ENCODE results near the gene ZBTB42. TPM values are rescaled to one million over a fixed set of nuclear protein-coding genes. Genes with fewer than 3 reads are reported as not detected.

Gene ZBTB42
- total RNA-seq, 1 experiment from 2014 or later: 12.1 TPM

DNA sequence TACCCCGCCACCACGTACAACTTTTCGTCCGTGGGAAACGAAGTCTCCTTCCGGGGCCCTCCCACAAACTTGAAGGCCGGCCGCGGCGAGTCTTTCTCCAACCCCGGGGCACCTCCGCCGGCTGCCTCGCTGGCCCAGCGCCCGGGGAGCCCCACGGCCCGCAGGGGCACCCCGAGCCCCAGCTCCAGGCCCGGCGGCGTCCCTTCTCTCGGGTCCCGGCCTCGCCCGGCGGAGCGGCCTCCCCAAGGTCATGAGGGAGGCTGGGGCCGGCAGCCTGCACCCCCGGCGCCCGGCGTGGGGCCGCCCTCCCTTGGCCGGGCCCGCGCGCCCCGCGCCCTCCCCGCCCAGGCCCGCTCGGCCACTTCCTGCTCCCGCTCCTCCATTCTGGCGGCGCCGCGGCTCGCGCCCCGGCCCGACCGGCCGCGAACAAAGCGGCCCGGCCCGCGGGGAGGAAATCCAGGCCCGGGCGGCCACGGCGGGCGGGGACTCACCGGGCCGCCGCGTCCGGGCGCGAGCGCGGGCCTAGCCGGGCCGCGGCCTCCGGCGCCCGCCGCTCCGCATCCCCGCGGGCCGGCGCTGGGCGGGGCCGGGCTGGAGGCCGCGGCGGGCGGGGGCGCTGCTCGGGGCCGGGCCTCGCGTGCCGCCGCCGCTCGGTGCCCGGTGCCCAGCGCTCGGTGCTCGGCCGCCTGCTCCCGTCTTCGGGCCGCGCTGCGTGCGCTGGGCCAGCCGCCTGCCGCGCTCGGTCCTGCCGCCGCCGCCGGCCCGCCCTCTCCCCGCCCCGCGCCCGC is 5.7 kb upstream of the ZBTB42 start, which contains the start of gene AKT1:
Gene AKT1 (minus strand): TSS at position 756 of the 788 bp plus-strand sequence. CDS start 3,105 bp downstream, outside the sequence.
- DNase-seq (ENCODE audit: low spot score): no peak

DNA sequence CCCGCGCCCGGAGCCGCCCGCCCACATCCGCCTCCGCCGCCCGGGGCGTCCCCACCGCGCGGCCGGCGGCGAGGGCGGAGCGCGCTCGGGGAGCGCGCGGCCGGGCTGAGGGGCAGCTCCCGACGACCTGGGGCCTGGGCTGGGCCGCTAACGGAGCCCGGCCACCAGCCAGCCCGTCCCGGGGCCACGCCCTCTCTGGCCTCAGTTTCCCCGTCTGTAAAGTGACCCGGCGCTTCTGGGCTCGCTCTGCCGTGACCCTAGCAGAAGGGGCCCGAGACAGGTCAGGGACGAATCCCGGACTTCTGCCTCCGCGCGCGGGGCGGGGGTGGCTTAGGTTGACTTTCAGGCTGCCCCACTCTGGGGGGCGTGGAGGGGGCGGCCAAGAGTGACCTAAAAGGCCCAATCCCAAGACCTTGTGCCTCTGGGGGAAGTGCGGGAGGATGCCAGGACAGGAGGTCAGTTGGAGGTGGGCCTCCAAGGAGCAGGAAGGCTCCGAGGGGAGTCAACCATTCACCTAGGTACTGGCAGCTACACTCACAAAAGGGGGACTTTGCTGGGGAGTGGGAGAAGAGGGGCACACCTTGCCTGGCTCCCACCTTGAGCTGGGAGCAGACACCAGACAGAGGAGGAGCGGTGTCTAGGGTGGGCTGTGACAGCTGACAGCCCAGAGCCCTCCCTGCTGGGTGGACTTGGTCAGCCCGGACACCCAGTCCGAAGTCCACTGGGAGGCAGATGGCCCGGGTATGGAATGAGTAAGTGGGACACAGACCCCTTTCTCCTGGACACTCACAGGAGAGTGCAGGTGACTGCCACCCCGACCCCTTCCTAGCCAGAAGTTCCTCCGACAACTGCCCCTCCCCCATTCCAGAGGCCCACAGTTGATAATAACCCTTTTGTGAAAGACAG is 4.9 kb upstream of the ZBTB42 start:
- no peak for DNase-seq (ENCODE audit: low spot score)

DNA sequence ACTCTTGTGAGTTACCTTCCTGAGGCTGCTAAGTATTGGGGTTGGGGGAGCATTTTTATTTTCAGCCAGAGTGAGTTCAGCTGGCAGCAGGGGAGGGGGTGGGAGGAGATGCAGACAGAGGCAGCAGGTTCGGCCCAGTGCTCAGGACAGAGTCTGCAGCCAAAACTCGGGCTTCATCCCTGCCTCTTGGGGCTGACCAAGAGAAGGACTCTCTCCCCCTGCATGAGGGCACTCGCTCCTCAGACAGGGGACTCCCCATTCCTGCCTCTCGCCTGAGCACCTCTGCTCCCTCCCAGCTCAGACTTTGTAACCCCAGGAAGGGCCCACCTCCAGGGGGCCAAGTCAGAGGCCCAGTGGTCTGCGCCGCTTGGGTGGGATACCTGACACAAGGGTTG is 4.2 kb upstream of the ZBTB42 start:
- no peak for DNase-seq (ENCODE audit: low spot score)

DNA sequence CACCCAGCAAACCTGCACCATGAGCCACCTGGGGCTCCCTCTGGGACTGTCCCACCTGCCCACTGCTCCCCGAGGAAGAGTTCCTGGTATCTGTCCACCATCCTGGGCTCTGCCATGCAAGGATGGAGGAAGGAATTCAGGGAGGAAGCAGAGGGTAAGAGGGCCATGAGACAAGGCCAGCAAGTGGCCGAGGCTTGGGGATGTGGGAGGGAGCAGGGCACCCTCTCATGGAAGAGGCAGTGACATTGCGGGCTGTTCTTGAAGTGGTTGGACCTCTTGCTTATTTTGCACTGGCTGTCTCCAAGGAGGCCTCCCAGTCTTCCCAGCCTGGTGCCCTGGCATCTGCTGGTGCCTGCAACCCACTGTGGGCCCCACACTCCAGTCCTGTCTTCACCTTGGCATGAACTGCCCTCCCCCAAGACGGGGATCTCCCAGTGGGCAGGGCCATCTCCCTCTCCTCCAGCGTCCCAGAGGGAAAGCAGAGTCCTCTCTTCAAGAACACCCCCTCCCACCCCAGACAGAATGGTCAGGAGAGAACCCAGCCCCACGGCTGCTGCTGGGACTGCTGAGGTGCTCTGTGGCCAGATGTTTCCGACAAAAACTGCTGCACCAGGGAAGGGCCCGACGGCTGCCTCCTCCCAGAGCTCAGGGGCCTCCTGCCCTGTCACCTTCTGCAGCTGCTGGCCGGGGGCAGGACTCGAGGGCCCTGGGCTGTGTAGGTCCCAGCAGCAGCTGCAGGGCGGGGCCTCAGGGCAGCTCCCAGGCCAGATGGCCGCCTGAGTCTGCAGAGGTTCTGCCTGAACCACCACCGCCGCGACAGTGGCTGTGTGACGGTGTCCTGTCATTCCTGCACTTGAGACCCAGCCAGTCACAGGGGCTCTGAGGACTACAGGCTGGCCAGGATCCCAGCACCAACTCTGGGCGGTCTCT is 3.5 kb upstream of the ZBTB42 start:
- no peak for DNase-seq (ENCODE audit: low spot score)

DNA sequence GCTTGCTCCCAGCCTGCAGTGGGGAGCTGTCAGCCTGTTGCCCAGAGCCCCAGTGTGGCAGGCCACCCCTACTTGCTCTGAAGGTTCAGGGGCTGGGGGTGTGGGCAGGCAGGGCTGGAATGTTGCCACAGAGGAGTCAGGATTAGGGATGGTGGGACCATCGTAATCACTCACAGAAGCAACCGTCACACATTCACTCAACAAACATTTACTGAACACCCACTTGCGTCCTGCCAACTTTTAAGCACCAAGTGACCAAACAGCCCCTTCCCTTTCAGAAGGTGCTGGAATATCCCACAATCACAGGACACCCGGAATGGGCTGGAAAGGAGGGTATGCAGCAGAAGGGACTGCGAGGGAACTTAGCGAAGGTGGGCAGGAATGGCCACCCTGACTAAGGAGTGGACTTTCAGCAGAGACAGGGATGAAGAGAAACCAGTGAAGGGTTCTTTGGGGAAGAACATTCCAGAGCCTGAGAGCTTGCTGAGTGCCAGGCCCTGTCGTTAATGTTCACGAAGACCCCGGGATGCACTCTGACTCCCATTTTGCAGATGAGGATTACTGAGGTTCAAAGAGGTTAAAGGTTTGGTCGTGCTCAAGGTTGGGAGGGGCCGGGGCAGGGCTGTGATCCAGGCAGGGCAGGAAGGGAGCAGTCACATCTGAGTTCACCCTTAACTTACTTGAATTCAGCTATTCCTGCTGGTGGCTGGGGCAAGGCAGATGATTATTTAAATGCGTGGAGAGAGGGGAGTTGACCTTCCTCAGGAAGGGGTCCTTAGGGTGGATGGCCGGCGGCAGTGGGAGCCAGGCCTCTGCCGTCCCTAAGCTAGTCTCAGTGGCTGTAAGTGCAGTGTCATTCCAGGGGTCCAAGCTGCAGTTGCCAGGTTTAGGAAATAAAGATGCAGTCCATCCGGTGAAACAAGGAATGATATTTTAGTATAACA is 2.3 kb upstream of the ZBTB42 start:
- no peak for DNase-seq (ENCODE audit: low spot score)

DNA sequence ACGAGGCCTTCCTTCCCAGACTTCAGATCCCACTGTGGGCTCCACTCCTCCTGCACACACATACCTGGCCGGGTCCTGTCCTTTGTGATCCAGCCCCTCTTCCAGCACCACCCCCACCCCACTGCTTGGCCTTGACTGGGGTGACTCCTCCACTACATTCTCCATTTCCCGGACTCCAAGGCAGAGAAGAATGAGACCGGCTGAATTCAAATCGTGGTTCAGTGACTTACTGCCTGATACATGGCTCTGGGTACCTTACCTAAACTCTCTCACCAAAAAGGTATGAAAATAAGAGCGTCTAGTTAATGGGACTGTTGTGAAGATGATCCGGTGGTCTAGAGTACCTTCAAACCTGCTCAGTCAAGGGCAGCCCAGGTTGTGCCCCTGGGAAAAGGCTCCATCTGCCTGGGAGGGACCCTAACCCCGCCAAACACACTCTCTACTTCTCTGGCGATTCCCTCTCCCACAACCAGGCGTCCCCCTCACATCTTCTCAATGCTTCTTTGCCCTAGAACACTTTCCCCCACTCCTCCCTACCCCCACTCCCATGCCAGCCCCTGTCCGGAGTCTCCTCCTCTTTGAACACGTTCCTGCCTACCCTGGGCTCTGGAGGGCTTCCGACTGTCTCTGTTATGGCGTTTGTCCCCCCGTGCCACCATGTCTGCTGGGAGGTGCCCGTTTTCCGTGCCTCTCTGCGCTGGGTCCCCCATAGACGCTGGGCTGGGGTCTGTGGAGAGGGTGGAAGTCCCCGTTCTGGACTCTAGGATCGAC is 1.5 kb upstream of the ZBTB42 start:
- no peak for DNase-seq (ENCODE audit: low spot score)

DNA sequence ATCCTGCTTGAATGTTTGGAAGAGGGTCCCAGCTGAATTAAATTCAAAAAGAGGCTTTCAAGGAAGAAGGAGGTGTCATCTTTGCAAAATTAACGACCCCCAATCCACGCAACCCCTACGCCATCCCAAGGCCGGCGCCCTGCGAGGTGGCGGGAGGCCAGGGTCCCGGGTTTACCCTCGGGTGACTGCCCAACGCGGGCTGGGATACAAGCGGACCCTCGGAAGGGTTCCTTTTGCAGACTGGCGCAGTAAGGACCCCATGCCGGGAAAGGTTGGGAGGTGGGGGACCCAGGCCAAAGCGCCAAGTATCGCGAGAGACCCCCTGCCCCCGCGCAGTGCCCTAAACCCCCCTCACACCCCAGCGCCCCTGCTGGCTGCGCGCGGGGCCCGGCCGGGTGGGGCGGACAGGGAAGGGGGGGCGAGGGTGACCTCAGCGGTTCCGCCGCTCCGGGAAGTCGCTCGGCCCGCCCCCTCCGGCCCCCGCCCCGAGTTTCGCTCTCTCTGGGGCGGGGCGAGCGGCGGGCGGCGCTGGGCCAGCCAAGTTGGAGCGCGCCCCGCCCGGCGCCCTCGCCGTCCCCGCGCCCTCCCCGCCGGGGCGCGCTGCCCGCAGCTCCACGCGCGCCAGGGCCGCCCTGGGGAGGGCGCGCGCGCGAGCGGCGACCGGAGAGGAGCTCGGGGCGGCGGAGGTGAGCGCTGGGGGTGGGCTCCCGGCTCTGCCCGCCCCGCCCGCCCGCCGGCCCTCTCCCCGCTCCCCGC is 708 bp upstream of the ZBTB42 start:
- DNase-seq (ENCODE audit: low spot score): peak; percentile 38

DNA sequence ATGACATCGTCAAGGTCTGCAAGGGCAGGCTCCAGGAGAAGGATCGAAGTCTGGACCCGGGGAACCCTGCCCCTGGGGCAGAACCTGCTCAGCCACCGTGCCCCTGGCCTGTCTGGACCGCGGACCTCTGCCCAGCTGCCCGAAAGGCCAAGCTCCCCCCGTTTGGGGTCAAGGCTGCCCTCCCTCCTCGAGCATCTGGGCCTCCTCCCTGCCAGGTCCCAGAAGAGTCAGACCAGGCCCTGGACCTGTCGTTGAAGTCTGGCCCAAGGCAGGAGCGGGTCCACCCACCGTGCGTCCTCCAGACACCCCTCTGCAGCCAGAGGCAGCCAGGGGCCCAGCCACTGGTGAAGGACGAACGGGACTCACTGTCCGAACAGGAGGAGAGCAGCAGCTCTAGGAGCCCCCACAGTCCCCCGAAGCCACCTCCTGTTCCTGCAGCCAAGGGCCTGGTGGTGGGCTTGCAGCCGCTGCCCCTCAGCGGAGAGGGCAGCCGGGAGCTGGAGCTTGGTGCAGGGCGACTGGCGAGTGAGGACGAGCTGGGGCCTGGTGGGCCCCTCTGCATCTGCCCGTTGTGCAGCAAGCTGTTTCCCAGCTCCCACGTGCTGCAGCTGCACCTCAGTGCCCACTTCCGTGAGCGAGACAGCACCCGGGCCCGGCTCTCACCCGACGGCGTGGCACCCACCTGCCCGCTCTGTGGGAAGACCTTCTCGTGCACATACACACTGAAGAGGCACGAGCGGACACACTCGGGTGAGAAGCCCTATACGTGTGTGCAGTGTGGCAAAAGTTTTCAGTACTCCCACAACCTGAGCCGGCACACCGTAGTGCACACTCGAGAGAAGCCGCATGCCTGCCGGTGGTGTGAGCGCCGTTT is 856 bp downstream of the ZBTB42 start:
- no peak for DNase-seq (ENCODE audit: low spot score)

DNA sequence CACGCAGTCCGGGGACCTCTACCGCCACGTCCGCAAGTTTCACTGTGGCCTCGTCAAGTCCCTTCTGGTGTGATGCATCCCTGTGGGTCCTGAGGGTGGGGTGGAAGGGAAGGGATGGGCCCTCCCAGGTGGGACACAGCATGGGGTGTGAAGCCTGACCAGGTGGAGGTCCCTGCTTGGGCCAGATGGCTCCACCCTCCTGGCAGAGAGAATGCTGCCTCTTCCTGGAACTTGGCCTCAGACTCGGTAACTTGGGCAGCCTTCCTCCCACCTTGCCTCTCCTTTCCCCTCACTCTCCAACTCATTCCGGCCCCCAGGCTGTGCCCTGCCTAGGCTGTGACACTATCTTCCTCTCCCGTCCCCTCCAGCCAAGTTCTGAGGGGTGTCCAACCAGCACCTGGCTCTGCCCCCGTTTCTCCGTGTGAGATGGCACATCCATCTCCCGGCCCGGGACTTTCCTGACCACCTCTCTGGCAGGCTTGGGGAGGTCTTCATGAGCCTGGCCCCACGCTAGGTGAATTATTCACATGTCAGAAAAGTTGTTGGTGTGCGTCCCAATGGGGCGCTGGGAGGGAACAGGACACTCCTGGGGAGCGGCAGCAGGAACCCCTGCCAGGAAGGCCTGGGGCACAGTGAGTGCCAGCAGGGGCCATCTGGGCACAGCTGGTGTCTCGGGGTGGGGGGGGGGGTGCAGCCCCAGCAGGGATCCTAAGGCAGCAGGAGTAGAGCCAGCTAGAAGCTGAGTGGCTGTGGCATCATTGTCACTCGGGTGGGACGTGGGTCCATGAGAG is 1.7 kb downstream of the ZBTB42 start:
- DNase-seq (ENCODE audit: low spot score): no peak

DNA sequence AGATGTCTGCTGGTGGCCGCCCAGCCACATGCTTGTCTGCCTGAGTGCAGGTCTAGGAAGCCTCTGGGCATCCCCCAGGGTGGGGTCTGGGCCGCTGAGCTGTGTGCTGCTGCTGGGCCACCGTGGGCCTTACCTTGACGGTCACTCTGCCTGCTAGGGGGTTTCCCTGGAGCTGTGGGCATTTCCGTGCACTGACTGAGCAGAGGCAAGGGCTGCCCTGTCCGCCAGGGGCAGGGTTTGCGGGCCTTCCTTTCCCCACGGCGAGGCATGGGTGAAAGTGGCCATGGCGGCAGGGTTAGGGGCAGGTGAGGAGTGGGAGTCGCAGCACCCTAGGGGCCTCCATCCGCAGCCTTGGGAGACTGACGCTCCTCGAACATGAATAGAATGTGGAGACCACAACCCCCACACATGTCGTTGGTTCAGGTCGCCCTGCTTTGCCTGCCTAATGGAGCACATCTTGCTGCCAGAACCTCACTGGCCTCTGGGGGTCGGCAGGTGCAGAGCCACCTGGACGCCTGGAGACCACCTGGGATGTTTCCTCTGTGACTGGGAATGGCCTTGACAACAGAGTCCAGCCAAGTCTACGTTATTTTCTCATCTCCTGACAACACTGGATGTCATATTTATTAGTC is 2.5 kb downstream of the ZBTB42 start:
- no peak for DNase-seq (ENCODE audit: low spot score)

DNA sequence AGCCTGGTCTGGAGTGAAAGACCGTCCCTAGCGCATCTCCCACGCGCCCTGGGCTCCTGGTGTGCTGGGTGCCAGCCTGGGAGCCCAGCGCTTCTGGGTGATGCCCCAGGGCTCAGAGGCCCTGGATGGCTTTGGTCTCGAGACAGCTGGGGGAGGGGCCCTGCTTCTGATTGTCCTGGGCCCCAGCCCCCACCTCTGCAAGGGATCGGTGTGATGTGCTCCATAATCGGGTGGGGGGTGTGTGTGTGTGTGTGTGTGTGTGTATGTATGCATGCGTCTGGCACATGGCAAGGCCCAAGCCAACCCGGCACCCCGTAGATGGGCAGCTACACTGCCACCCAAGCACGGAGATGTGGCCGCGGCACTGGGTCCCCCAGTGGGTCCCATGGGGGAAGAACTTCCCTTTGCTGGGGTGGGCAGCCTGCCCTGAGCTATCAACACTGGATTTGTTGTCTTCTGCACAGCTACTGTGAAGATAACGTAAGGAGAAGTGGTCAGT is 3.1 kb downstream of the ZBTB42 start:
- no peak for DNase-seq (ENCODE audit: low spot score)

DNA sequence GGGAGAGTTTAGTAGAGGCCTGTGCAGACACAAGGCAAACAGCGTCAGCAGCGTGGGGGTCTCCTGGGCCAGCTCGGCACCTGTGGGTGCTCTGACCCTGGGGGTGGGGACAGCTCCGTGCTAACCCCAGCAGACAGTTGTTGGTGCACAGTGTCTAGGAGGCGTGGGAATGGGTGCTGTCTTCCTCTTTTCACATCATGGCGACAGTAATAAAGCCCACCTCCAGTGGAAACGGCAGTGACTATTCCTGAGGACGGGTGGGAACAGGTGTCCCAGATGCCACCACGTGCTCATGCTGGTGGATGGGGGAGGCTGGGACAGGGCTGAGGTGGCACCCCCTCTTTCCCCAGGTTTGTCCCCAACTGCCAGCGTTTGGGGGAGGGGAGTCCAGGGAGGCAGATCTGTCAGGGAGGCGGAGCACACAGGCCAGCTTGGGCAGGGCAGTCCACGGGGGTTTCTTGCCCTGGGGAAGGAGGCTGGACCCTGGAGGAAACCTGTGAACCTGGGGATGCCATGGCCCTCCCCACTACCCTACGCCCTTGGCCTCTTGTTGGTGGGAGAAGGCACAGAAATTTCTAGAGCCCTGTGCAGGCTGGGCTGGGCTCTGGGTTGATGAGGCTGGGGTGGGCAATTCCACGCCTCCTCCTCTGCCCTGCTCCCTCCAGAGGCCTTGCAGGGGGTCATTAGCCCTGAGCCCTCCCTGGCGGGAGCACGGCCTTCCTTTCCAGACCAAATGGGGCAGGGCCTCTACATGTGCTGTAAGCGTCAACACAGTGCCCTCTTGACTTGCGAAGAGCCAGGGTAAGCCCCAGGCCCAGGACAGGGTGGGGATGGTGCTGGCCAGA is 3.8 kb downstream of the ZBTB42 start:
- DNase-seq (ENCODE audit: low spot score): no peak

DNA sequence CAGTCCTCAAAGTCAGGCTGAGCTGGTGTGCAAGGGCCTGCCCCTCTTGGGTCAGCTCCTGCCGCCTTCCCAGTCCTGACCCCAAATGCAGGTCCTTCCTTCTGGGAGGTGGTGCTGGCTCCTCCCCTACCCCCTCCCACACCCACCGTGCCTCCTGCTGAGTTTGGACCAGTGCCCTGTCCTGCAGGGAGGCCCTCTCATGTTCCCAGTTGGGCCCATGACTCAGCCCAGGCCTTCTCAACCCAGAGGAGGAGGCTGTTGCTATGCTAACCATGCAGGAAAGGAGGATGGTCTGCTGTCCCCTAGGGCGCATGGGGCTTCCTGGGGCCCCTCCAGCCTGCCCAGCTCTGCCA is 4.4 kb downstream of the ZBTB42 start:
- DNase-seq (ENCODE audit: low spot score): no peak

DNA sequence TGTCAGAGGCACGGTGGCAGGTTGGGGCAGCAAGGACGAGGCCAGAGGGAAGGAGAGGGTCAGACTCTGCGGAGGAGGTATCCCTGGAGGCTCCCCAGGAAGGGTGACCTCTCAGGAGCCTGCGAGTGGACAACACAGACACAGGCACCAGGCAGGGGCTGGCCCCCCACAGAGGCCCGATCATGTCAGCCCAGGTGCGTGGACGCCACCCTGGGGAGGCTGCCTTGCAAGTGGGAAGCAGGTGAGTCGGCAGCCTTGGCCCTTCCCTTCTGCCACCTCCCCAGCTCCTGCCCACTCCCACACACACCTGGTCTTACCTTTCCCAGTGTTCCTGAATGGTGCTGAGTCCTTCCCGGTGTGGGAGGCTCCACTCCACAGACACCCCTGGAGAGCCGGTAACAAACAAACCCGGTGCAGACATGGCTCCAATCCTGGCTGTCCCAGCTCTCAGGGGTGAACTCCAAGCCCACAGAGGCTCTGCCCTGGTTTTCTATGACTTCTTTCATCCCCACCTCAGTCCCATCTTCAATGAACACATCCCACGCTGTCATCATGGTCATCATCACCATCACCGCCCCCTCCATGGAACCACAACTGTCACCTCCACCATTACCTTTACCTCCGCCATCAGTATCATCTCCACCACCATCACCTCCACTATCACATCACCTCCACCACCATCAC is 5.2 kb downstream of the ZBTB42 start:
- DNase-seq (ENCODE audit: low spot score): no peak
